GM20000 (cell line): Measurements from ENCODE around the gene HMCN2.

Source experiments
- DNase-seq: peaks from one replicate; pipeline ENCODE4 v3.0.0; 2012; ENCODE audit warnings: low spot score
- CTCF ChIP-seq: IDR thresholded peaks from 2 replicates; pipeline ENCODE4 v1.5.1; 2012; ENCODE audit warnings: mild to moderate bottlenecking, control low read depth; ENCODE audit errors: extremely low read depth, missing control alignments

HMCN2 gene

GRCh38 chr9:130226112-130226511, 39.4 kb upstream of the HMCN2 start:
- no peak for TF ChIP-seq CTCF
- no peak for DNase-seq

DNA sequence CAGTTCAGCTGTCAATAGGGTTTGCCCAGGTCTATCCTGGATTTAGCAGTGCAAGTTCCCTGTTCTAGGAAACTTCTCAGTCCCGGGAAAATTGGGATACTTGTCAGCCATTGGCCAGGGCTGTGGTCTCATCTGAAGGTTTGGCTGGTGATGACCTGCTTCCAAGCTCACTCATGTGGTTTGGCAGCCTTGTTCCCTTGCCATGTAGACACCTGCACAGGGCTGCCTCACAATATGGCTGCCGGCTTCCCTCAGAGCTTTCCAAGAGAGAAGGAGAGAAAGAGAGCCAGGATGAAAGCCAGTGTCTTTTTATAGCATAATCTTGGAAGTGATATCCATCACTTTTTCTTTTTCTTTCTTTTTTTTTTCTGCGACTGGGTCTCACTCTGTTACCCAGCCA, 37.7 kb upstream of the HMCN2 start:
- TF ChIP-seq CTCF, result no peak
- no peak for DNase-seq

- TF ChIP-seq CTCF, result no peak
- no peak for DNase-seq
These were observed 35.8 kb upstream of the HMCN2 start for GRCh38 chr9:130229759-130230158.

DNA sequence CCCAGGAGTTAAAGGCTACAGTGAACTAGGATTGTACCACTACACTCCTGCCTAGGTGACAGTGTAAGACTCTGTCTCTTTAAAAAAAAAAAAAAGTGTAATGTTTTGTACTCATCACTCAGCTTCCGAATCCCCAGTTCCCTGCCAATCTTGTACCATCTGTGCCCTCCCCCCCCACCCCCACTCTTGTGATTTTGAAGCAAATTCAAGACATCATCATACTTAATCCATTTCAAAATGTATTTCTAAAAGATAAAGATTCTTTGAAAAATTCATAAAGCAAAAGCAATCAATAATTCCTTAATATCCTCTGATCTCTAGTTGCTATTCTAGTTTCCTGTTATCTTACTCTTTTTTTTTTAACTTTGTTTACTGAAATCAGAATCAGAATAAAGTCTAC, 34.9 kb upstream of the HMCN2 start:
- DNase-seq, result no peak
- no peak for TF ChIP-seq CTCF

DNA sequence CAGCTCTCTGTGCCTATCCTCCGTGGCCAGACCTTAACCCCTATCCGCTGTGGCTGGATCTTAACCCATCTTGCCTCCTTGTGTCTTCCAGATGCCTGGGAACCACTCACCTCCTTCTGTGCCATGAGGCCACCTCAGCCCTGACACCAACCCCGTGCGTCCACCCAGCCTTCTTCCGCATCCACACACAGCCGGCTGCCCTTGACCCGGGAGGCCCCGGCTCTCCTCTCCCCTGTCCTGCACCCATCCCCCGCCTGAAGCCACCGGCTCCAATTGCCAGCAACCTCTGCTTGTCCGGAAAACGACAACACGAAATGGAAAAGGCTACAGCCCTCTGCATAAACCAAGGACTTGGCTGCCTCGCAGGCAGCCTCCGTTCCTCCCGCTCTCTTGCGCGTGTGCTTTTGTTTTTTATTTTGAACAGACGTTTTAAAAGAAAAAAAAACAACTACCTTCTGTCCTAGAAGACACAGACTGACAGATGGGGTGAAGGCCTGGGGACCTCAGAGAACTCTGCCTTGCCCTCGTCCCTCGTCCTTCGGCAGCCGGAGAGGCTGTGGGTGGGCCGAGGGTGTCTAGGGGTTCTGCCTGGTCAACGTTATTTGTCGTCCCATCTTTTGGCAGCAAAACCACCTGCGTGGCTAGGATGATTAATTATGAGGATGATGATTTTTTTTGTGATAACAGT, 32.5 kb upstream of the HMCN2 start:
- no peak for TF ChIP-seq CTCF
- DNase-seq, result no peak

- TF ChIP-seq CTCF, result no peak
These were observed 32.0 kb upstream of the HMCN2 start for GRCh38 chr9:130233587-130233945.

DNA sequence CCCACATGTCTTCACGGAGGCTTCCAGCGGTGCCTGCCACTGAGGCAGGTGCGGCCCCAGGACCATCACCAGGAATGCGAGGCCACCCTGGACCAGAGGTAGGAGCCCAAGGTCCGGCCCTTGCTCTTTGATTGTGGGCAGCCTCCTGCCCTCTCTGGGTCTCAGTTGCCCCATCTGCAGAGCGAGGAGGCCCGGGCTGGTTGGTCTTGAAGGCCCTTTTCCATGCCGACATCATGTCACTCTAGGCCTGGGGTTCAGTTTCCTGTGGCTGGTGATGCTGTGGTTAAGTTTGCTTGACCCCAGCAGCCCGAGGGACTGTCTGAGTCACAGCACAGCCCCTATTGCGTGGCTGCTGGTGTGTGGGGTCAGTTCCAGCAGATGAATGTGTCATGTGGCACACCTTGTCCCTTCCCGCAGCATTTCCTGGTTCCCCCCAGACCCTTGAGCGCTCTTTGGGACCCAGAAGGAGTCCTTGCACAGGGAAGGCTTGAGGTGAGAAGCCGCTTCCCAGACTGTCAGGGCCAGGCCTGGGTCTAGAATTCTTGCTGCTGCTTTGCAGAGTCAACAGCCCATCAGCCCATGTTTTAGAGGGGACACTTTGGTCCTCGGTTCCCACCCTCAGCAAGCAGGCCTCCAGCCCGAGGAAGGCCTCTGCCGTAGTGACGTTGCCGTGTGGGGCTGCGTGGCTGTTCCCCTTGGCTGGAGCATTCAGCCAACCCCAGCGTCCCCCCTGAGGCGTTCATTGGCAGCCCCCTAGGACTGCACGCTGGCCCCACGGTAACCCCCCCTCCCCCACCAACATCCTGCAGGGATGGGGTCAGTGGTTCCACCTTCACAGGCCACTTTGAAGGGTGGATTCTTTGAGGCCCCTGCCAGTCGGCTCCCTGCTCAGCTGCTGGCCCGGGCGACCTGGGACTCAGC, 31.0 kb upstream of the HMCN2 start:
- DNase-seq, result no peak
- TF ChIP-seq CTCF, result no peak

More at GRCh38 chr9:130233587-130233945, 32.0 kb upstream of the HMCN2 start:
- no peak for DNase-seq
